ENCODE results near the gene GRK2. TPM values are rescaled to one million over a fixed set of nuclear protein-coding genes. Genes with fewer than 3 reads are reported as not detected.

The GRK2 gene
- total RNA-seq, 3 donors from 2014 or later = 86.8 to 114 (median 106) TPM

DNA sequence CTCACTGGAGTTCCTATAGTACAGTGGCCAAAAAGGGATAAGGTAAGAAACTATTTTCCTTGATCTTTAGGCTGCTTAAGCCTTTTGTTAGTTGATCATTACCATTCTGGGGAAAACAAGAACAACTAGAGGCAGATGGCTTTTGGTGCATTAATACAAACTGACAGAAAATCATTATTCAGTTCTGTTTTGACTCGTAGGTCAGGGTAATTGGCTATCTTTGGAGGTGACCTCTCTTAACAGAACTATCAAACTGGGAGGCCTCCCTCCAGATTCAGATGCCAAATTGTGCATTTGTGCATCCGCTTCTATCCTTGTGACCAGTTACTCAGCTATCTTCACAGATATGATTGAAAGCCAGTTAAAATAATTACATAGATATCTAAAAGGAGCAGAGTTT, 23.2 kb upstream of the GRK2 start:
- H3K4me1 ChIP-seq (ENCODE audit: low read depth) = peaks cover 34% of the 10 kb centered on the region
- ATAC-seq (no peak), DNase-seq (no peak)
- H3K4me3 ChIP-seq = no peak overlapping the region
- no peaks in the 10 kb centered on the region for H3K9me3 ChIP-seq
- H3K36me3 ChIP-seq (ENCODE audit: low read depth) = peaks cover 9% of the 10 kb centered on the region
- intact Hi-C loops (cut with DNase I, micrococcal nuclease) = no loop called here
- TF ChIP-seq, protein P1, sequence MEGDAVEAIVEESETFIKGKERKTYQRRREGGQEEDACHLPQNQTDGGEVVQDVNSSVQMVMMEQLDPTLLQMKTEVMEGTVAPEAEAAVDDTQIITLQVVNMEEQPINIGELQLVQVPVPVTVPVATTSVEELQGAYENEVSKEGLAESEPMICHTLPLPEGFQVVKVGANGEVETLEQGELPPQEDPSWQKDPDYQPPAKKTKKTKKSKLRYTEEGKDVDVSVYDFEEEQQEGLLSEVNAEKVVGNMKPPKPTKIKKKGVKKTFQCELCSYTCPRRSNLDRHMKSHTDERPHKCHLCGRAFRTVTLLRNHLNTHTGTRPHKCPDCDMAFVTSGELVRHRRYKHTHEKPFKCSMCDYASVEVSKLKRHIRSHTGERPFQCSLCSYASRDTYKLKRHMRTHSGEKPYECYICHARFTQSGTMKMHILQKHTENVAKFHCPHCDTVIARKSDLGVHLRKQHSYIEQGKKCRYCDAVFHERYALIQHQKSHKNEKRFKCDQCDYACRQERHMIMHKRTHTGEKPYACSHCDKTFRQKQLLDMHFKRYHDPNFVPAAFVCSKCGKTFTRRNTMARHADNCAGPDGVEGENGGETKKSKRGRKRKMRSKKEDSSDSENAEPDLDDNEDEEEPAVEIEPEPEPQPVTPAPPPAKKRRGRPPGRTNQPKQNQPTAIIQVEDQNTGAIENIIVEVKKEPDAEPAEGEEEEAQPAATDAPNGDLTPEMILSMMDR (IDR thresholded peaks at IDR 0.05) = no peak

DNA sequence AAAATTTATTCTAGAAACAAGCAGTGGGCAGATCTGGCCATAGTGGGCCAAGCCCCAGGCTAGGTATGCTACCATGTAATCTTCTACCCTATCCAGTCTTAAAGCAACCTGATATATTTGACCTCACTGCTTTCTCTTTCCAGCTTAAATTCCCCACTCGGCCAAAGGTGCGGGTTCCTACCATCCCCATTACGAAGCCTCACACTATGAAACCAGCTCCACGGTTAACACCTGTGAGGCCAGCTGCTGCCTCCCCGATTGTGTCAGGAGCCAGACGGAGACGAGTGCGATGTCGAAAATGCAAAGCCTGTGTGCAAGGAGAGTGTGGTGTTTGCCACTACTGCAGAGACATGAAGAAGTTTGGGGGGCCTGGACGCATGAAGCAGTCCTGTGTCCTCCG, 21.2 kb upstream of the GRK2 start:
- TF ChIP-seq, protein P1 (IDR thresholded peaks at IDR 0.05) = no peak
- no peak for DNase-seq
- Histone ChIP-seq H3K4me3 (no peak overlapping the region), H3K9me3 (no peaks in the 10 kb centered on the region), H3K4me1 (ENCODE audit: low read depth) (peaks cover 18% of the 10 kb centered on the region), H3K36me3 (ENCODE audit: low read depth) (peaks cover 12% of the 10 kb centered on the region)
- ATAC-seq = no peak
- intact Hi-C loops (cut with DNase I, micrococcal nuclease) = no loop called here

DNA sequence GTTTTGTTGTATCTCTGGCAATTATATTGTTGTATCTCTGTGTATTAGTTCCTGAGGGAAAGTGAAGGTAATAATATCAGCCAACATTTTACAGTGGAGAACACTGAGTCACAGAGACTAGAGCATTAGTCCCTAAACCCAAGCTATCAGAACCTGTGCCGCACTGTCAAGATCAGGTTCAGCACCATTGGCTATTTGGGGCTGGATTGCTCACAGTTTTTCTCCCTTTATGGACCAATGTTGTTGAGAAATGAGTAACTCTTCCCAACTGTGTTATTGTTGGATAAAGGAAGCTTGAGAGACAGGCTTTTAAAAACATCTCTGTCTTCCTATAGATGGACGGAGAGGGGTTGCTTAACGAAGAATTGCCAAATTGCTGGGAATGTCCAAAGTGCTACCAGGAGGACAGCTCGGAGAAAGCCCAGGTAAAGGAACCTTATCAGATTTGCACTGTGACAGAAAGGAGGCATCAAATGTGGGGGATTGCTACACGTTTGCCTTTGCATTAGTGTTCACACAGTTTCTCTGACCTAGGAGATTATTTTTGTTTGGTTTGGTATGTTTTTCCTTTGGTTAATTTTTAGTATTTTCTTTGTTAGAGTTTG, 18.2 kb upstream of the GRK2 start:
- intact Hi-C loops (cut with DNase I, micrococcal nuclease) = no loop called here
- H3K9me3 ChIP-seq = no peaks in the 10 kb centered on the region
- peaks cover 1% of the 10 kb centered on the region for H3K4me1 ChIP-seq (ENCODE audit: low read depth)
- H3K4me3 ChIP-seq = no peak overlapping the region
- ATAC-seq (no peak), DNase-seq (no peak)
- TF ChIP-seq, protein P1 (IDR thresholded peaks at IDR 0.05) = no peak
- peaks cover 20% of the 10 kb centered on the region for H3K36me3 ChIP-seq (ENCODE audit: low read depth)

DNA sequence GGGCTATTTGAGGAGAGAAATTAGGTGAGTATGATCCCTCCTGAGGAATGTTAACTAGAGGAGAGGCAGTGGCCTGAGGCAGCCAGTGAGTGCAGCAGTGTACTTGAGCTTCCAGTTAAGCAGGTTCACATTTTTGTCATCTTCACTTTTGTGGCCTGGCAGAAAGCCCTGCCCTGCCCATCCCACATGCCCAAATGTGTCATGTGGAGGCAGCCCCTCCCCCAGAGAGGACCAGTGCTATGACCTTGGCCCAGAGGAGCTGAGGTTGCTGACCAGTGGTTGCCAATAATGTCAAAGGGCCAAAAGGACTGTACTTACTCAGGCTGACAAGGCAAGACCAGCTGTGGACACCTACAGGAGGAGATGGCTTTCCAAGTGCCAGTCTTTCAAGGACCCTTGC, 17.6 kb upstream of the GRK2 start:
- ATAC-seq (no peak), DNase-seq (no peak)
- TF ChIP-seq, protein P1 (IDR thresholded peaks at IDR 0.05) = no peak

DNA sequence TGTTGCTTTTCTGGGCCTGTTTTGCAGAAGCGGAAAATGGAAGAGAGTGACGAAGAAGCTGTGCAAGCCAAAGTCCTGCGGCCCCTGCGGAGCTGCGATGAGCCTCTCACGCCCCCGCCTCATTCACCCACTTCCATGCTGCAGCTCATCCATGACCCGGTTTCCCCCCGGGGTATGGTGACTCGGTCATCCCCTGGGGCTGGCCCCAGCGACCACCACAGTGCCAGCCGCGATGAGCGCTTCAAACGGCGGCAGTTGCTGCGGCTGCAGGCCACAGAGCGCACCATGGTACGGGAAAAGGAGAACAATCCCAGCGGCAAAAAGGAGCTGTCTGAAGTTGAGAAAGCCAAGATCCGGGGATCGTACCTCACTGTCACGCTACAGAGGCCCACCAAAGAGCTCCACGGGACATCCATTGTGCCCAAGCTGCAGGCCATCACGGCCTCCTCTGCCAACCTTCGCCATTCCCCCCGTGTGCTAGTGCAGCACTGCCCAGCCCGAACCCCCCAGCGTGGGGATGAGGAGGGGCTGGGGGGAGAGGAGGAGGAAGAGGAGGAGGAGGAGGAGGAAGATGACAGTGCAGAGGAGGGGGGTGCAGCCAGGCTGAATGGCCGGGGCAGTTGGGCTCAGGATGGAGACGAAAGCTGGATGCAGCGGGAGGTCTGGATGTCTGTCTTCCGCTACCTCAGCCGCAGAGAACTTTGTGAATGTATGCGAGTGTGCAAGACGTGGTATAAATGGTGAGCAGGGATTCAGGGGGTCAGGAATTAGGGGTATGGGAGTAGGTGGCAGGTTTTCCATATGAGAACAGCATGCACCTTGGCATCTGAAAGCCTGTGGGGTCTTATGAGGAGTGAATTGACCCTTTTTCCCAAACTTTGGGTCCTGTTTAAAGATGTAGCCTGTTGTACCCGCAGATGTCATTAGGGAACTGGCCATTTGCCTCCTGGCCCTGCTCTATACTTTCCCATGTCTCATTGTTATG, 15.9 kb upstream of the GRK2 start:
- Histone ChIP-seq H3K36me3 (ENCODE audit: low read depth) (peaks cover 35% of the 10 kb centered on the region), H3K9me3 (no peaks in the 10 kb centered on the region), H3K4me1 (ENCODE audit: low read depth) (peaks cover 12% of the 10 kb centered on the region), H3K4me3 (no peak overlapping the region)
- ATAC-seq = no peak
- TF ChIP-seq, protein P1 (IDR thresholded peaks at IDR 0.05) = no peak
- intact Hi-C loops (cut with DNase I, micrococcal nuclease) = no loop called here
- no peak for DNase-seq

More for the DNA sequence above, 17.6 kb upstream of the GRK2 start:
- Histone ChIP-seq H3K4me1 (ENCODE audit: low read depth) (peaks cover 7% of the 10 kb centered on the region), H3K9me3 (no peaks in the 10 kb centered on the region), H3K4me3 (no peak overlapping the region), H3K36me3 (ENCODE audit: low read depth) (peaks cover 23% of the 10 kb centered on the region)
- intact Hi-C loops (cut with DNase I, micrococcal nuclease) = no loop called here

Data from mucosa of descending colon (tissue), 3 donors.